Neuronal stem cell (in vitro differentiated cells): Measurements from ENCODE around the gene ZNRF4.

Experiments used
- DNase-seq: peaks from one replicate; pipeline ENCODE4 v3.0.0-alpha.2; 2013; ENCODE audit warnings: low spot score
- H2AFZ ChIP-seq: one replicate; pipeline ENCODE4 v1.6.1; 2013; ENCODE audit warnings: mild to moderate bottlenecking, low read length, inconsistent platforms
- H2AK5ac ChIP-seq: 2 replicates; pipeline ENCODE4 v1.6.1; 2013; ENCODE audit warnings: low read depth, mild to moderate bottlenecking, inconsistent platforms, low read length, moderate library complexity, mixed read lengths
- H2BK120ac ChIP-seq: 2 replicates; pipeline ENCODE4 v1.6.1; 2013; ENCODE audit warnings: low read depth, mild to moderate bottlenecking, inconsistent platforms, low read length, moderate library complexity, mixed read lengths
- H2BK12ac ChIP-seq: one replicate; pipeline ENCODE4 v1.6.1; 2013; ENCODE audit warnings: low read length, inconsistent platforms
- H2BK15ac ChIP-seq: 2 replicates; pipeline ENCODE4 v1.6.1; 2013; ENCODE audit warnings: mild to moderate bottlenecking, low read length, inconsistent platforms, mixed read lengths
- H2BK5ac ChIP-seq: one replicate; pipeline ENCODE4 v1.6.1; 2013; ENCODE audit warnings: inconsistent platforms, mild to moderate bottlenecking, low read length, moderate library complexity
- H3K14ac ChIP-seq: one replicate; pipeline ENCODE4 v1.6.1; 2013; ENCODE audit warnings: low read length, inconsistent platforms
- H3K18ac ChIP-seq: 2 replicates; pipeline ENCODE4 v1.6.1; 2013; ENCODE audit warnings: low read length, inconsistent platforms
- H3K23ac ChIP-seq: 2 replicates; pipeline ENCODE4 v1.6.1; 2013; ENCODE audit warnings: low read depth, mild to moderate bottlenecking, mixed read lengths, low read length, inconsistent platforms; ENCODE audit not compliant: poor library complexity
- H3K27ac ChIP-seq: replicated peaks from 3 replicates; pipeline ENCODE4 v1.5.1; 2013; ENCODE audit warnings: low read length, inconsistent platforms
- H3K27me3 ChIP-seq, 3 experiments: 2 replicates each; pipeline ENCODE4 v1.6.1; 2013; ENCODE audit warnings: low read length in 3 of 3, mild to moderate bottlenecking in 2 of 3, inconsistent platforms in 1 of 3, low read depth in 1 of 3, mixed read lengths in 1 of 3, moderate library complexity in 1 of 3; ENCODE audit not compliant: control insufficient read depth in 3 of 3, insufficient read depth in 3 of 3
- H3K36me3 ChIP-seq, 2 donors: replicated peaks in 1 of 2; 2 replicates each; pipeline ENCODE4 v1.6.1; 2013; ENCODE audit warnings: low read length in 2 of 2; ENCODE audit not compliant: control insufficient read depth in 2 of 2, insufficient read depth in 2 of 2
- H3K4ac ChIP-seq: 2 replicates; pipeline ENCODE4 v1.6.1; 2013; ENCODE audit warnings: inconsistent platforms, mild to moderate bottlenecking, low read length, moderate library complexity
- H3K4me1 ChIP-seq, 2 donors: 1 replicate in 1 of 2; 2 replicates in 1 of 2; pipeline ENCODE4 v1.6.1; 2013; ENCODE audit warnings: low read length in 2 of 2, low read depth in 1 of 2; ENCODE audit not compliant: control insufficient read depth in 2 of 2, insufficient read depth in 1 of 2
- H3K4me2 ChIP-seq: one replicate; pipeline ENCODE4 v1.6.1; 2013; ENCODE audit warnings: mild to moderate bottlenecking, low read length, inconsistent platforms; ENCODE audit not compliant: insufficient read depth, poor library complexity, severe bottlenecking
- H3K4me3 ChIP-seq, 2 donors: 2 replicates each; pipeline ENCODE4 v1.5.1; 2013; ENCODE audit warnings: low read length in 2 of 2, mild to moderate bottlenecking in 2 of 2, inconsistent platforms in 1 of 2, moderate library complexity in 1 of 2
- H3K79me1 ChIP-seq: one replicate; pipeline ENCODE4 v1.6.1; 2013; ENCODE audit warnings: low read depth, mild to moderate bottlenecking, inconsistent platforms, low read length, moderate library complexity
- H3K9ac ChIP-seq: one replicate; pipeline ENCODE4 v1.6.1; 2013; ENCODE audit warnings: mild to moderate bottlenecking, low read depth, low read length, inconsistent platforms; ENCODE audit not compliant: poor library complexity
- H3K9me3 ChIP-seq, 2 donors: replicated peaks in 1 of 2; 2 replicates each; pipeline versions ENCODE3 to v1.6.1; 2013; ENCODE audit warnings: low read length in 2 of 2, mild to moderate bottlenecking in 2 of 2, inconsistent platforms in 1 of 2, low read depth in 1 of 2, mixed read lengths in 1 of 2, moderate library complexity in 1 of 2; ENCODE audit not compliant: control insufficient read depth in 2 of 2, insufficient read depth in 1 of 2
- H4K8ac ChIP-seq: one replicate; pipeline ENCODE4 v1.6.1; 2013; ENCODE audit warnings: low read depth, mild to moderate bottlenecking, inconsistent platforms, low read length, moderate library complexity
- H4K91ac ChIP-seq: one replicate; pipeline ENCODE4 v1.6.1; 2013; ENCODE audit warnings: low read length, low read depth, mild to moderate bottlenecking, inconsistent platforms; ENCODE audit not compliant: poor library complexity
- WGBS, 2 donors: extraction: QIAGEN DNeasy Blood & Tissue Kit; methylation state at CpG; one replicate each; pipeline ENCODE4 v1.1.7; 2013; ENCODE audit warnings: missing lambda C conversion rate in 2 of 2, mixed read lengths in 1 of 2; ENCODE audit not compliant: insufficient read length in 2 of 2, insufficient replicate concordance in 1 of 2; ENCODE audit errors: extremely low coverage in 2 of 2; 5-methylcytosine and 5-hydroxymethylcytosine counted together

Gene ZNRF4

DNA sequence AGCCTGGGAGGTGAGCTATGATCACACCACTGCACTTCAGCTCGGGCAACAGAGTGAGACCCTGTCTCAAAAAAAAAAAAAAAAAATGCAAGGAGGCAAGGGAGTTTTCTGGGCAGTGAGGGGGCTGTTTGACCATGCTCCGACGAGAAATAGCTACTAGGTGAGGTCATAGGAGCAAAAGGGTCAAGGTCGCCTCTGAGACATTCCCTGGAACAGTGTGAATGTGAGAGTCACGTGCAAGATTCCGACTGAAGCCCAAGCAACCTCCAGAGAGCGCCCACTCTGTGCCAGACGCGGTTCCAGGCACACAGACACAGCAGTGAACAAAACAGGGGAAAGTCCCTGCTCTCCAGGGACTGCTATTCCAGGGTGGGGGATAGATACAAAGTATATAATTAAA, 2.5 kb downstream of the ZNRF4 start:
- H2BK15ac ChIP-seq = no peak overlapping the region
- no peak for DNase-seq
- no peak overlapping the region for H3K4me3 ChIP-seq
- H2BK120ac ChIP-seq = no peak overlapping the region
- peaks cover 4 to 7% of the 10 kb centered on the region in 2 donors for H3K9me3 ChIP-seq
- peaks cover 2% of the 10 kb centered on the region for H3K79me1 ChIP-seq
- H2AFZ ChIP-seq = no peak overlapping the region
- no peak overlapping the region for H2BK5ac ChIP-seq
- no peak overlapping the region for H3K4me2 ChIP-seq
- H2BK12ac ChIP-seq = no peak overlapping the region
- H3K23ac ChIP-seq = no peak overlapping the region
- H3K27ac ChIP-seq = no peak overlapping the region
- H4K91ac ChIP-seq = no peak overlapping the region
- no peaks in the 10 kb centered on the region for H3K27me3 ChIP-seq
- H4K8ac ChIP-seq = no peak overlapping the region
- no peak overlapping the region for H3K18ac ChIP-seq
- no CpG with 5 or more reads among the region's 9 CpGs for WGBS, 2 donors
- peak overlapping the region; percentile 52 for H2AK5ac ChIP-seq
- H3K9ac ChIP-seq = no peak overlapping the region
- peaks cover 0 to 2% of the 10 kb centered on the region in 2 donors for H3K4me1 ChIP-seq
- H3K14ac ChIP-seq = no peak overlapping the region
- H3K4ac ChIP-seq = no peak overlapping the region
- H3K36me3 ChIP-seq = no peaks in the 10 kb centered on the region

DNA sequence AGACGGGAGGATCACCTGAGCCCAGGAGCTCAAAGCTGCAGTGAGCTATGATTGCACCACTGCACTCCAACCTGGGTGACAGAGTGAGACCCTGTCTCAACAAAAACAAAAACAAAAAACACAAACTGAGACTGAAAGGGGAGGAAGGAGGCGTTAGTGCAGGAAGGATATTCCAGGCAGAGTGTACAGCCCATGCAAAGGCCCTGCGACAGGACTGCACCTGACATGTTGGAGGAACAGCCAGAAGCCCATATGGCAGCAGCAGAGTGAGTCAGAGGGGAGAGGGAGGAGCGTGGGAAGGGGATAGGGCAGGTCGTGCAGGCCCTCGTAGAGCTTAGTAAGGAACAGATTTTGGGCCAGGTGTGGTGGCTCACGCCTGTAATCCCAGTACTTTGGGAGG, 3.2 kb downstream of the ZNRF4 start:
- Histone ChIP-seq H3K4me3 (no peak overlapping the region), H4K8ac (no peak overlapping the region), H3K4me1 (peaks cover 0 to 2% of the 10 kb centered on the region in 2 donors), H3K27me3 (no peaks in the 10 kb centered on the region), H3K23ac (no peak overlapping the region), H3K36me3 (no peaks in the 10 kb centered on the region), H3K79me1 (no peaks in the 10 kb centered on the region), H3K4me2 (no peak overlapping the region), H3K9ac (no peak overlapping the region), H2BK12ac (no peak overlapping the region), H2AFZ (no peak overlapping the region), H3K9me3 (peaks cover 0 to 5% of the 10 kb centered on the region in 2 donors), H3K14ac (no peak overlapping the region), H2AK5ac (peak overlapping the region; percentile 8), H4K91ac (no peak overlapping the region), H3K18ac (no peak overlapping the region), H2BK5ac (no peak overlapping the region), H3K27ac (no peak overlapping the region), H3K4ac (no peak overlapping the region), H2BK15ac (no peak overlapping the region), H2BK120ac (no peak overlapping the region)
- DNase-seq = no peak
- no CpG with 5 or more reads among the region's 7 CpGs for WGBS, 2 donors

DNA sequence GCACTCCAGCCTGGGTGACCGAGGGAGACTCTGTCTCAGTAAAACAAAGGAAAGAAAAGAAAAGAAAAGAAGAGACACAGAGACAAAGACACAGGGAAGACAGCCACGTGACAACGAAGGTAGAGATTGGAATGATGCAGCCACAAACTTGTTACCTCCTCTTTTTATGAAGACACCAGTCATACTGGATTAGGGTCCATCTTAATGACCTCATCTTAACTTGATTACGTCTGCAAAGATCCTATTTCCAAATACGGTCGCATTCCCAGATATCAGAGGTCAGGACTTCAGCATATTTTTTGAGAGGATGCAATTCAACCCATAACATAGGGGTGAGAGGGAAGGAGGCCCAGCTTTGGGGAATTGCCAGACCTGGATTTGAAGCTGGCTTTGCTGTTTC, 4.1 kb downstream of the ZNRF4 start:
- no peak overlapping the region for H3K14ac ChIP-seq
- H3K23ac ChIP-seq = no peak overlapping the region
- no peak overlapping the region for H3K4me2 ChIP-seq
- peaks cover 0 to 2% of the 10 kb centered on the region in 2 donors for H3K4me1 ChIP-seq
- no peak for DNase-seq
- H3K27me3 ChIP-seq = no peaks in the 10 kb centered on the region
- H3K4ac ChIP-seq = no peak overlapping the region
- H3K9ac ChIP-seq = no peak overlapping the region
- no CpG with 5 or more reads among the region's 6 CpGs for WGBS, 2 donors
- no peaks in the 10 kb centered on the region for H3K36me3 ChIP-seq
- H3K4me3 ChIP-seq = no peak overlapping the region
- H2BK120ac ChIP-seq = no peak overlapping the region
- no peak overlapping the region for H2BK12ac ChIP-seq
- H2BK15ac ChIP-seq = no peak overlapping the region
- H4K91ac ChIP-seq = no peak overlapping the region
- H3K18ac ChIP-seq = no peak overlapping the region
- peaks cover 2 to 5% of the 10 kb centered on the region in 2 donors for H3K9me3 ChIP-seq
- H2AFZ ChIP-seq = peak overlapping the region; percentile 5
- no peaks in the 10 kb centered on the region for H3K79me1 ChIP-seq
- no peak overlapping the region for H2BK5ac ChIP-seq
- H2AK5ac ChIP-seq = no peak overlapping the region
- H4K8ac ChIP-seq = no peak overlapping the region
- no peak overlapping the region for H3K27ac ChIP-seq

DNA sequence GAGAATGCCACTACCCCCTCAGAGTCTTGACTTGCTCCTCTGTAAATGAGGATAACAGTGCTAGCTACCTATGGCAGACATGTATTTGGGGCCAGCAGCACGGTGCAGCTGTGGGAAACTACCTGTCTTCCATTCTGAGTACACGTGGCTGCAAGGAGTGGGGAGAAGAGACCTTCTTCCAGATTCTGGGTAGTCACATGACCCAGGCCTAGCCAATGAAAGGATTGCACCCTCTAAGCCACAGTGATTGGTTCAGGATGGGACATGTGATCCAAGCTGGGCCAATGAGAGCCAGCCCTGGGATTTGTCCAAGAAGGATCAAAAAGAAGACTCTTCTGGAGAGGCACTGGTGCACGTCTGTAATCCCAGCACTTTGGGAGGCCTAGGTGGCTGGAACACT, 5.5 kb downstream of the ZNRF4 start:
- H2BK120ac ChIP-seq = no peak overlapping the region
- no CpG with 5 or more reads among the region's 3 CpGs for WGBS, 2 donors
- no peak overlapping the region for H3K23ac ChIP-seq

More for the DNA sequence above, 5.5 kb downstream of the ZNRF4 start:
- peaks cover 2 to 5% of the 10 kb centered on the region in 2 donors for H3K9me3 ChIP-seq
- H3K14ac ChIP-seq = no peak overlapping the region
- H3K4me3 ChIP-seq = no peak overlapping the region
- no peak overlapping the region for H3K4me2 ChIP-seq
- no peak overlapping the region for H2BK5ac ChIP-seq
- H2AFZ ChIP-seq = no peak overlapping the region
- no peak overlapping the region for H3K27ac ChIP-seq
- H2BK15ac ChIP-seq = no peak overlapping the region
- H3K4me1 ChIP-seq = peaks cover 0 to 4% of the 10 kb centered on the region in 2 donors
- H3K27me3 ChIP-seq = no peaks in the 10 kb centered on the region
- no peak for DNase-seq
- H3K9ac ChIP-seq = no peak overlapping the region
- no peak overlapping the region for H4K8ac ChIP-seq
- no peak overlapping the region for H3K4ac ChIP-seq
- no peak overlapping the region for H2BK12ac ChIP-seq
- no peaks in the 10 kb centered on the region for H3K79me1 ChIP-seq
- no peak overlapping the region for H3K18ac ChIP-seq
- H3K36me3 ChIP-seq = no peaks in the 10 kb centered on the region
- H4K91ac ChIP-seq = no peak overlapping the region
- no peak overlapping the region for H2AK5ac ChIP-seq
